ENCODE measurements around the gene WDFY4.

The WDFY4 gene

GRCh38 chr10:48883701-48884100, 199.0 kb downstream of the WDFY4 start:
- Mint-ChIP-seq H3K4me1 (ENCODE audit: low read depth in 2 of 2) (no peaks in the 10 kb centered on the region), H3K4me3 (no peak overlapping the region), H3K36me3 (ENCODE audit: insufficient read depth) (no peaks in the 10 kb centered on the region), H3K9me3 (no peaks in the 10 kb centered on the region), H3K27ac (no peak overlapping the region), H3K27me3 (peaks cover 6 to 14% of the 10 kb centered on the region in 2 donors)
- DNase-seq = no peak
- ATAC-seq (replicated peaks) = no peak

- Mint-ChIP-seq H3K27me3 (peaks cover 6 to 14% of the 10 kb centered on the region in 2 donors), H3K9me3 (no peaks in the 10 kb centered on the region), H3K36me3 (ENCODE audit: insufficient read depth) (no peaks in the 10 kb centered on the region), H3K27ac (no peak overlapping the region), H3K4me1 (ENCODE audit: low read depth in 2 of 2) (no peaks in the 10 kb centered on the region), H3K4me3 (no peak overlapping the region)
- ATAC-seq (replicated peaks) (no peak), DNase-seq (no peak)
Observed at GRCh38 chr10:48884179-48885045, 199.7 kb downstream of the WDFY4 start.

GRCh38 chr10:48885376-48885775, 200.7 kb downstream of the WDFY4 start:
- DNase-seq = no peak
- no peak overlapping the region for H3K27ac Mint-ChIP-seq
- H3K4me1 Mint-ChIP-seq (ENCODE audit: low read depth in 2 of 2) = no peaks in the 10 kb centered on the region

DNA sequence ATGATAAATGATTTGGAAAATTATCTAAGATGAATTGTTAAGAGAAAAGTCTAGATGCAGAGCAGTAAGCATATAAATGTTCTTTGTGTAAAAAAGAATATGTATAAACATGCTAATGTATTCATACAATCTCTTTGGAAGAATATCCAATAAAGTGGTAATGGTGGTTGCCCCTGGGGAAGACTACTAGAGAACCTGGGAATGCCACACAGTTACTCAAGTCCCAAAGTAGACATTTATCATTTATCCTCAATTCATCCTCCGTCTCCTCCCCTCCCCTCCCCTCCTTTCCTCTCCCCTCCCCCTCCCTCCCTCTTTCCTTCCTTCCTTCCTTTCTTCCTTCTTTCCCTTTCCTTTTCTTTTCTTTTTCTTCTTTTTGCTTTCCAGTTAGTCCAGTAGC, 203.3 kb downstream of the WDFY4 start:
- no peak for ATAC-seq (replicated peaks)
- Mint-ChIP-seq H3K27me3 (peaks cover 6 to 14% of the 10 kb centered on the region in 2 donors), H3K4me1 (ENCODE audit: low read depth in 2 of 2) (no peaks in the 10 kb centered on the region), H3K27ac (no peak overlapping the region), H3K36me3 (ENCODE audit: insufficient read depth) (no peaks in the 10 kb centered on the region), H3K4me3 (no peak overlapping the region), H3K9me3 (no peaks in the 10 kb centered on the region)
- no peak for DNase-seq

More at GRCh38 chr10:48885376-48885775, 200.7 kb downstream of the WDFY4 start:
- Mint-ChIP-seq H3K36me3 (ENCODE audit: insufficient read depth) (no peaks in the 10 kb centered on the region), H3K9me3 (no peaks in the 10 kb centered on the region), H3K4me3 (no peak overlapping the region), H3K27me3 (peaks cover 6 to 14% of the 10 kb centered on the region in 2 donors)
- ATAC-seq (replicated peaks) = no peak

DNA sequence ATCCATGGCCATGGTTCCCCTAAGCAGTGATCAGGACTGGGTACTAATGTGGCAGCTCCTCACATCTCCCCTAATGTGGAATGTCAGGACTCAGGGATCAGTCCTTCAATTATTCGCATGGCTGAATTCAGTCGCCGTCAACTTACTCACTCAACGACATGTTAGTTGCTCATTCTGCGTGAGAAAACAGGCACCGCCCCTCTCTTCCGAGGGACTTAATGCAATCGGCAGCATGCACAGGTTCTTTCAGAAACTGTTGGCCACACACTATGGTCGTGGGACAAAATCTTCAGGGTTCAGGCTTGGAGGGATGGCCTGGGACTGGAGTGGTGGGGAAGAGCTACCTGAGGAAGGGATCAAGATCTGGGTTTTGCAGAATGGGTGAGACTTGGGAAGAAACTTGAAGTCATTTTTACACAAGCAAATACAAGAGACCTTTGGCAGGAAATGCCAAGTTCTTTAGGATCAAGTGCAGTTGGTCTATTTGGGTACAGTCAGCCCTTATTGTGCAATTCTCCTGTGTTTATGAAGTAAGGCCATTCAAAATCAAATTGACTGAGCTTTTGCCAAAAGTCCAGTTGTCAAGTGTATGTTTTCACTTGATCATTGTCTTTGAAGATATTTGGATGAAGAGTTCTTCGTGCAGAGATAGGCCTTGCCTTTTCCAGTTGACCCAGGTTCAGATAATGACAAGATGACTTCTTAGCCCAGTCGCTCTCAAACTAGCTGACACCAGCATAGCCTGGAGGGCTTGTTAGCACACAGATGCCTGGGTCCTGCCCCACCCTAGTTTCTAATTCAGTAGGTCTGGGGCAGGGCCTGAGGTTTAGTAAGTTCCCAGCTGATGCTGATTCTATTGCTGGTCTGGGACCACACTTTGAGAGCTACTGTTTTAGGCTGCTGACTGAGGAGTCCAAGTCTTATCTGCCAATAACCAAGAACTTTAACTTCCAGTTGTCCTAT, 206.5 kb downstream of the WDFY4 start:
- Mint-ChIP-seq H3K27me3 (peaks cover 5 to 9% of the 10 kb centered on the region in 2 donors), H3K27ac (no peak overlapping the region), H3K4me1 (ENCODE audit: low read depth in 2 of 2) (no peaks in the 10 kb centered on the region), H3K36me3 (ENCODE audit: insufficient read depth) (no peaks in the 10 kb centered on the region), H3K9me3 (no peaks in the 10 kb centered on the region), H3K4me3 (no peak overlapping the region)
- ATAC-seq (replicated peaks) = no peak
- DNase-seq = no peak

DNA sequence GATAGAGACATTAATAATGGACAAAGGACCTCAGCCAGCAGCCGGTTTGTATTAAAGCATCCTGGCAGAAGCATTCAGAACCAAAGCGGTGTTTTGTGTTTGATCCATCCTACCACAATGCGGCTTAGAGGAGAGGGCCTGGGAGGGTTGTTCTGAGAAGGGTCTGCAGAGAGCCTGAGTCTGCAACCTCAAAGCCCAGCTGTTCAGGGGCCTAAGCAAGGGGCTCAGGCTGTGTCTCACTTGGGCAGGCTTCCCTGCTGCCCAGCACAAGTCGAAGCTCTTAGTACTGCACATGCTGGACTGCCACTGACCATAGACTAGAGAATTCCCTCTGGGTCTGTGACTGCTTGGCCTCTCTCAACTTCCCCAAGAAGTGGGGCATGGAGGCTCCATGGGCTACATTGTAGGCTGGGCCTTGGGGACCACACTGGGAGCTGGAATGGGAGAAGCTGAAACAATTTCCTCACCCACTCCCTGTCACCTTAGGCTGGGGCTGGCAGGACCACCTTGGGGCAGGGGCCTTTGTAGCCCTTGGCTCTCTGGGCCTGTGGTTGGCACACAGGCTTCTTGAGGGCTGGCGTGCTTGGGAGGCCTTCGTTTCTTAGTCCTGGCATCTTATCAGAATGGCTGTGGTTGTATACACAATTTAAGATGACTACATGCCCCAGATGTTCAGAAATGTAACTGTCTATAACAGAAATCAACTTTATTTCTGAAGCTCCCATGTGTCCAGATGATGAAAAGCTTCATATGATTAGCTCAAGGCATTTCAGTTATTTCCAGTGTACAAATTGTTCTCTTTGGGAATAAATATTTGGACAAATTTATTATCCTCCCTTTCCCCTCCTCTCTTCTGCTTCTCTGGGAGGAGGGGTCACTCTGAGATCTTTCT, 210.5 kb downstream of the WDFY4 start:
- Mint-ChIP-seq H3K4me3 (no peak overlapping the region), H3K4me1 (ENCODE audit: low read depth in 2 of 2) (no peaks in the 10 kb centered on the region), H3K27me3 (peaks cover 0 to 15% of the 10 kb centered on the region in 2 donors), H3K9me3 (no peaks in the 10 kb centered on the region), H3K27ac (no peak overlapping the region), H3K36me3 (ENCODE audit: insufficient read depth) (no peaks in the 10 kb centered on the region)
- no peak for DNase-seq
- ATAC-seq (replicated peaks) = no peak

GRCh38 chr10:48895803-48896195, 211.1 kb downstream of the WDFY4 start:
- Mint-ChIP-seq H3K27ac (no peak overlapping the region), H3K4me3 (no peak overlapping the region), H3K9me3 (no peaks in the 10 kb centered on the region), H3K36me3 (ENCODE audit: insufficient read depth) (no peaks in the 10 kb centered on the region), H3K27me3 (peaks cover 0 to 15% of the 10 kb centered on the region in 2 donors), H3K4me1 (ENCODE audit: low read depth in 2 of 2) (no peaks in the 10 kb centered on the region)
- ATAC-seq (replicated peaks) = no peak
- DNase-seq = no peak

GRCh38 chr10:48896756-48897440, 212.2 kb downstream of the WDFY4 start:
- Mint-ChIP-seq H3K9me3 (no peaks in the 10 kb centered on the region), H3K4me1 (ENCODE audit: low read depth in 2 of 2) (no peaks in the 10 kb centered on the region), H3K27me3 (peaks cover 0 to 15% of the 10 kb centered on the region in 2 donors), H3K36me3 (ENCODE audit: insufficient read depth) (no peaks in the 10 kb centered on the region), H3K4me3 (no peak overlapping the region), H3K27ac (no peak overlapping the region)
- ATAC-seq (replicated peaks) (no peak), DNase-seq (no peak)

GRCh38 chr10:48897441-48897790, 212.7 kb downstream of the WDFY4 start:
- Mint-ChIP-seq H3K27me3 (peaks cover 0 to 15% of the 10 kb centered on the region in 2 donors), H3K36me3 (ENCODE audit: insufficient read depth) (no peaks in the 10 kb centered on the region), H3K4me3 (no peak overlapping the region), H3K27ac (no peak overlapping the region), H3K9me3 (no peaks in the 10 kb centered on the region), H3K4me1 (ENCODE audit: low read depth in 2 of 2) (no peaks in the 10 kb centered on the region)
- DNase-seq = no peak
- ATAC-seq (replicated peaks) = no peak

DNA sequence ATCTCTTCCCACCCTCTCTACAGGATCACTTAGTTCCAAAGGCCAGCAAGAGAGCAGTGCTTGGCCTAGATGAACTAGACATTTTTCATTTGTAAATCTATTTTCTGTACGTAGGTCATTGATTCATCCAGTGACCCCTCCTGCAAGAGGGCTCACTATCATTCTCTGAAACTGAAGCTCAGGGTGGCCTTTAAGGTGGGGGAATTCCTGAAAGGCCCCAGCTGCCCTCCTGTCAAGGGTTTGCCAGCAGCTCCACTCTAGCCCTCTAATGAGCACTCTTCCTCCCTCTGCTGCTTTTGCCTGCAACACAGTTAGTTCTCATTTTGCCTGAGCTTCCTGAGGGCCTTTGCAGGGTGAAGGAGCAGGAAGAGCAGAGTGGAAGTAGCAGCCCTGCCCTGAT, 213.8 kb downstream of the WDFY4 start:
- ATAC-seq (replicated peaks) (no peak), DNase-seq (no peak)
- Mint-ChIP-seq H3K27me3 (peaks cover 7 to 21% of the 10 kb centered on the region in 2 donors), H3K4me1 (ENCODE audit: low read depth in 2 of 2) (no peaks in the 10 kb centered on the region), H3K9me3 (no peaks in the 10 kb centered on the region), H3K27ac (no peak overlapping the region), H3K4me3 (no peak overlapping the region), H3K36me3 (ENCODE audit: insufficient read depth) (no peaks in the 10 kb centered on the region)

- H3K4me3 Mint-ChIP-seq = no peak overlapping the region
- no peak for DNase-seq
- H3K4me1 Mint-ChIP-seq (ENCODE audit: low read depth in 2 of 2) = no peaks in the 10 kb centered on the region
- no peaks in the 10 kb centered on the region for H3K9me3 Mint-ChIP-seq
- H3K27ac Mint-ChIP-seq = no peak overlapping the region
- ATAC-seq (replicated peaks) = no peak
- peaks cover 11 to 21% of the 10 kb centered on the region in 2 donors for H3K27me3 Mint-ChIP-seq
- no peaks in the 10 kb centered on the region for H3K36me3 Mint-ChIP-seq (ENCODE audit: insufficient read depth)
Observed at GRCh38 chr10:48899781-48900180, 215.1 kb downstream of the WDFY4 start.

GRCh38 chr10:48900371-48900801, 215.7 kb downstream of the WDFY4 start:
- no peak for DNase-seq
- H3K27ac Mint-ChIP-seq = no peak overlapping the region
- no peaks in the 10 kb centered on the region for H3K36me3 Mint-ChIP-seq (ENCODE audit: insufficient read depth)
- H3K4me1 Mint-ChIP-seq (ENCODE audit: low read depth in 2 of 2) = no peaks in the 10 kb centered on the region
- H3K27me3 Mint-ChIP-seq = peaks cover 11 to 21% of the 10 kb centered on the region in 2 donors
- no peak overlapping the region for H3K4me3 Mint-ChIP-seq
- H3K9me3 Mint-ChIP-seq = no peaks in the 10 kb centered on the region
- ATAC-seq (replicated peaks) = no peak

All from effector memory CD8-positive, alpha-beta T cell (primary cell).